Astrocyte (in vitro differentiated cells and primary cell): Measurements from ENCODE around the gene PSAP. TPM values are rescaled to one million over a fixed set of nuclear protein-coding genes. Genes with fewer than 3 reads are reported as not detected.

Experiments used
- DNase-seq: peaks from one replicate; pipeline ENCODE4 v3.0.0-alpha.2; 2010; ENCODE audit warnings: low read depth
- FAIRE-seq: peaks from 2 replicates; lab custom pipeline; 2011; peaks lifted over from hg19 to GRCh38; lab: Jason Lieb, UNC
- H2AFZ ChIP-seq: 2 replicates; pipeline ENCODE4 v1.6.0; 2012; ENCODE audit warnings: low read depth, low read length, inconsistent platforms
- H3K27ac ChIP-seq: 2 replicates; pipeline ENCODE4 v1.5.1; 2011; ENCODE audit warnings: low read depth, low read length, inconsistent platforms
- H3K27me3 ChIP-seq: 2 replicates; pipeline ENCODE4 v1.6.0; 2011; ENCODE audit warnings: low read length, inconsistent platforms; ENCODE audit not compliant: insufficient read depth
- H3K36me3 ChIP-seq: 2 replicates; pipeline ENCODE4 v1.5.1; 2011; ENCODE audit warnings: low read length, inconsistent platforms; ENCODE audit not compliant: insufficient read depth
- H3K4me1 ChIP-seq: 2 replicates; pipeline ENCODE4 v1.5.1; 2011; ENCODE audit warnings: low read length, inconsistent platforms; ENCODE audit not compliant: insufficient read depth
- H3K4me2 ChIP-seq: 2 replicates; pipeline ENCODE4 v1.6.0; 2012; ENCODE audit warnings: low read length, inconsistent platforms
- H3K4me3 ChIP-seq: 2 replicates; pipeline ENCODE4 v1.5.1; 2011; ENCODE audit warnings: low read depth, mild to moderate bottlenecking, low read length, inconsistent platforms; ENCODE audit not compliant: insufficient read depth
- H3K79me2 ChIP-seq: 2 replicates; pipeline ENCODE4 v1.6.0; 2012; ENCODE audit warnings: mild to moderate bottlenecking, low read length, inconsistent platforms; ENCODE audit not compliant: insufficient read depth
- H3K9ac ChIP-seq: 2 replicates; pipeline ENCODE4 v1.6.0; 2012; ENCODE audit warnings: mild to moderate bottlenecking, low read length, inconsistent platforms
- H3K9me3 ChIP-seq: 2 replicates; pipeline ENCODE4 v1.5.1; 2012; ENCODE audit warnings: low read depth, mild to moderate bottlenecking, low read length, inconsistent platforms; ENCODE audit not compliant: insufficient read depth
- H4K20me1 ChIP-seq: 2 replicates; pipeline ENCODE4 v1.6.0; 2012; ENCODE audit warnings: low read length, inconsistent platforms; ENCODE audit not compliant: insufficient read depth
- H3K27ac Mint-ChIP-seq: one replicate; pipeline ENCODE4 v1.8.0; 2021; ENCODE audit warnings: mild to moderate bottlenecking, mixed read lengths; ENCODE audit not compliant: unreplicated experiment
- H3K27me3 Mint-ChIP-seq: one replicate; pipeline ENCODE4 v1.8.0; 2021; ENCODE audit warnings: low read depth, mixed read lengths; ENCODE audit not compliant: unreplicated experiment
- H3K36me3 Mint-ChIP-seq: one replicate; pipeline ENCODE4 v1.8.0; 2021; ENCODE audit warnings: low read depth, mixed read lengths; ENCODE audit not compliant: unreplicated experiment
- H3K4me1 Mint-ChIP-seq: one replicate; pipeline ENCODE4 v1.8.0; 2021; ENCODE audit warnings: low read depth, mixed read lengths; ENCODE audit not compliant: unreplicated experiment
- H3K4me3 Mint-ChIP-seq: one replicate; pipeline ENCODE4 v1.8.0; 2021; ENCODE audit warnings: mild to moderate bottlenecking, moderate library complexity, mixed read lengths; ENCODE audit not compliant: unreplicated experiment
- H3K9me3 Mint-ChIP-seq: one replicate; pipeline ENCODE4 v1.8.0; 2021; ENCODE audit warnings: mild to moderate bottlenecking, mixed read lengths; ENCODE audit not compliant: unreplicated experiment
- CTCF ChIP-seq: IDR thresholded peaks from 2 replicates; pipeline ENCODE4 v1.5.1; 2011; ENCODE audit warnings: low read depth, mild to moderate bottlenecking, inconsistent platforms, low read length, moderate library complexity; ENCODE audit not compliant: insufficient read depth
- EZH2 ChIP-seq: IDR thresholded peaks from 2 replicates; pipeline ENCODE4 v1.6.1; 2012; ENCODE audit warnings: mild to moderate bottlenecking, low read length, inconsistent platforms; ENCODE audit not compliant: insufficient read depth
- total RNA-seq: library from RNA; stranded (reverse); gene quantifications from 2 replicates; pipeline ENCODE4 v1.2.1, GENCODE V29; 2021

Gene PSAP
- total RNA-seq, 1 donor from 2014 or later = 1,120 TPM

- FAIRE-seq (no peak), DNase-seq (no peak)
- no peak overlapping the region for H2AFZ ChIP-seq
- H3K27ac ChIP-seq = no peak overlapping the region
- Mint-ChIP-seq H3K4me3 (no peak overlapping the region), H3K27me3 (peaks cover 24% of the 10 kb centered on the region), H3K36me3 (no peaks in the 10 kb centered on the region), H3K4me1 (peaks cover 29% of the 10 kb centered on the region), H3K27ac (no peak overlapping the region), H3K9me3 (no peaks in the 10 kb centered on the region)
- no peaks in the 10 kb centered on the region for H3K27me3 ChIP-seq
- no peaks in the 10 kb centered on the region for H3K36me3 ChIP-seq
- H3K4me2 ChIP-seq = no peak overlapping the region
- peaks cover 42% of the 10 kb centered on the region for H3K4me1 ChIP-seq
- no peak overlapping the region for H3K9ac ChIP-seq
- no peak overlapping the region for H3K4me3 ChIP-seq
- no peaks in the 10 kb centered on the region for H4K20me1 ChIP-seq
- H3K9me3 ChIP-seq = no peaks in the 10 kb centered on the region
- no peaks in the 10 kb centered on the region for H3K79me2 ChIP-seq
- no peak for TF ChIP-seq EZH2
- TF ChIP-seq CTCF = no peak
Observed at GRCh38 chr10:71770789-71771188, 80.3 kb downstream of the PSAP start.

DNA sequence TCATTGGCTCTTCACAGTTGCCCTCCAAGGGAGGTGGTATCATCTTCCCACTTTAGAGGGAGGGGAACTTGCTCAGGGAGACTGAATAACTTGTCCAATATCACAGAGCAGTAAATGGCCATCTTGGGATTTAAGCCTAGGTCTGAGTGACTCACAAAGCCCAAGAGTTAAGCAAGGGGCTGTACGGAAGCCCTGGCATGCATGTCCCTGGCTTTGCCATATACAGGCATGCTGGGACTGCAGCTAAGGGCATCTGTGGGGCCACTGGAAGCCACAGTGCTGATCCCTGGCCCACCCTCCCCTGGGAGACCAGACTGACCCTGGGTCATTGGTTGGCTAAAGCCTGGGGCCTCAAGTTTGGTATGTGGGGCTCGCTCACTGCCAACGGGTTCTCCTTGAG, 80.8 kb downstream of the PSAP start:
- peaks cover 22% of the 10 kb centered on the region for H3K27me3 Mint-ChIP-seq
- Histone ChIP-seq H2AFZ (no peak overlapping the region), H3K9me3 (no peaks in the 10 kb centered on the region), H3K36me3 (no peaks in the 10 kb centered on the region), H3K4me2 (no peak overlapping the region), H3K27me3 (no peaks in the 10 kb centered on the region), H3K4me3 (no peak overlapping the region), H4K20me1 (no peaks in the 10 kb centered on the region), H3K9ac (no peak overlapping the region), H3K27ac (no peak overlapping the region), H3K79me2 (no peaks in the 10 kb centered on the region), H3K4me1 (peaks cover 48% of the 10 kb centered on the region)
- H3K4me1 Mint-ChIP-seq = peaks cover 29% of the 10 kb centered on the region
- no peaks in the 10 kb centered on the region for H3K36me3 Mint-ChIP-seq
- TF ChIP-seq EZH2 (no peak), CTCF (no peak)
- DNase-seq (no peak), FAIRE-seq (no peak)
- no peak overlapping the region for H3K4me3 Mint-ChIP-seq
- H3K9me3 Mint-ChIP-seq = no peaks in the 10 kb centered on the region
- peak overlapping the region; percentile 34 for H3K27ac Mint-ChIP-seq

- no peak overlapping the region for H3K4me2 ChIP-seq
- no peak for DNase-seq
- no peak overlapping the region for H3K4me3 ChIP-seq
- no peaks in the 10 kb centered on the region for H4K20me1 ChIP-seq
- Mint-ChIP-seq H3K36me3 (no peaks in the 10 kb centered on the region), H3K4me3 (no peak overlapping the region), H3K9me3 (no peaks in the 10 kb centered on the region), H3K4me1 (peaks cover 29% of the 10 kb centered on the region), H3K27ac (no peak overlapping the region), H3K27me3 (peaks cover 18% of the 10 kb centered on the region)
- no peak for FAIRE-seq
- H3K27me3 ChIP-seq = no peaks in the 10 kb centered on the region
- H2AFZ ChIP-seq = no peak overlapping the region
- peaks cover 53% of the 10 kb centered on the region for H3K4me1 ChIP-seq
- no peaks in the 10 kb centered on the region for H3K9me3 ChIP-seq
- H3K27ac ChIP-seq = peak overlapping the region; percentile 17
- H3K9ac ChIP-seq = no peak overlapping the region
- H3K79me2 ChIP-seq = no peaks in the 10 kb centered on the region
- no peaks in the 10 kb centered on the region for H3K36me3 ChIP-seq
- no peak for TF ChIP-seq EZH2
- no peak for TF ChIP-seq CTCF
Observed at GRCh38 chr10:71769279-71769823, 81.7 kb downstream of the PSAP start.
